HG03139 (cell line): Measurements from ENCODE around the gene PRKAR1B.
"Not testable (repeated sequence)": the region's sequence is repeated elsewhere in the genome, so short reads cannot be mapped to it uniquely, and the experiment has no call there.

Experiments used
- ATAC-seq: cut with Tn5 transposase; IDR thresholded peaks from one replicate; pipeline ENCODE4 v1.9.1; 2021; ENCODE audit not compliant: unreplicated experiment

Gene PRKAR1B

GRCh38 chr7:628826-629225 lies 98.3 kb downstream of the PRKAR1B start:
- ATAC-seq, result no peak

- ATAC-seq, result no peak
Measured at GRCh38 chr7:628402-628763, 98.7 kb downstream of the PRKAR1B start.

GRCh38 chr7:627661-628401 lies 99.2 kb downstream of the PRKAR1B start:
- ATAC-seq, result no peak

GRCh38 chr7:625376-625971 lies 101.6 kb downstream of the PRKAR1B start:
- ATAC-seq, result no peak

GRCh38 chr7:623464-623863 lies 103.6 kb downstream of the PRKAR1B start:
- no peak for ATAC-seq

- ATAC-seq, result no peak
Measured at GRCh38 chr7:621572-622285, 105.4 kb downstream of the PRKAR1B start.

GRCh38 chr7:620885-621284 lies 106.2 kb downstream of the PRKAR1B start:
- no peak for ATAC-seq

GRCh38 chr7:620056-620455 lies 107.0 kb downstream of the PRKAR1B start:
- no peak for ATAC-seq

GRCh38 chr7:619368-619840 lies 107.7 kb downstream of the PRKAR1B start:
- no peak for ATAC-seq

GRCh38 chr7:618539-619367 lies 108.3 kb downstream of the PRKAR1B start:
- no peak for ATAC-seq

GRCh38 chr7:617614-618538 lies 109.2 kb downstream of the PRKAR1B start:
- ATAC-seq, result no peak

- no peak for ATAC-seq
Measured at GRCh38 chr7:613442-614140, 113.5 kb downstream of the PRKAR1B start.

GRCh38 chr7:611837-612236 lies 115.2 kb downstream of the PRKAR1B start:
- ATAC-seq, result not testable (repeated sequence)

GRCh38 chr7:611281-611810 lies 115.7 kb downstream of the PRKAR1B start:
- ATAC-seq, result no peak

- no peak for ATAC-seq
Measured at GRCh38 chr7:610531-611280, 116.4 kb downstream of the PRKAR1B start.

GRCh38 chr7:610141-610530 lies 116.9 kb downstream of the PRKAR1B start:
- ATAC-seq, result no peak

GRCh38 chr7:609365-609764 lies 117.7 kb downstream of the PRKAR1B start:
- ATAC-seq, result no peak

GRCh38 chr7:608954-609353 lies 118.1 kb downstream of the PRKAR1B start:
- ATAC-seq, result no peak

- ATAC-seq, result no peak
Measured at GRCh38 chr7:608361-608760, 118.7 kb downstream of the PRKAR1B start.
